Keratinocyte (primary cell): ENCODE results near the gene SP1. TPM values are rescaled to one million over a fixed set of nuclear protein-coding genes. Genes with fewer than 3 reads are reported as not detected.
"Not testable (repeated sequence)": the region's sequence is repeated elsewhere in the genome, so short reads cannot be mapped to it uniquely, and the experiment has no call there.

Source experiments
- DNase-seq: peaks from one replicate; pipeline ENCODE4 v3.0.0-alpha.2; 2011; ENCODE audit warnings: low read depth, missing footprints, low spot score
- FAIRE-seq: peaks from 2 replicates; lab custom pipeline; 2011; peaks lifted over from hg19 to GRCh38; lab: Jason Lieb, UNC
- H2AFZ ChIP-seq: 2 replicates; pipeline ENCODE4 v1.6.0; 2012; ENCODE audit warnings: low read length, control low read depth, inconsistent platforms; ENCODE audit not compliant: control insufficient read depth
- H3K27ac ChIP-seq: 2 replicates; pipeline ENCODE4 v1.5.1; 2011; ENCODE audit warnings: low read length; ENCODE audit not compliant: control insufficient read depth, insufficient read depth
- H3K27me3 ChIP-seq: 3 replicates; pipeline ENCODE4 v1.6.0; 2011; ENCODE audit warnings: low read length; ENCODE audit not compliant: control insufficient read depth, insufficient read depth; ENCODE audit errors: extremely low read depth
- H3K36me3 ChIP-seq, 2 experiments: 2 replicates in 1 of 2; 3 replicates in 1 of 2; pipeline ENCODE4 v1.5.1; 2011; ENCODE audit warnings: low read length in 2 of 2, mild to moderate bottlenecking in 1 of 2; ENCODE audit not compliant: control insufficient read depth in 2 of 2, insufficient read depth in 2 of 2; ENCODE audit errors: extremely low read depth in 1 of 2
- H3K4me1 ChIP-seq: 3 replicates; pipeline ENCODE4 v1.5.1; 2011; ENCODE audit warnings: low read length; ENCODE audit not compliant: control insufficient read depth, insufficient read depth; ENCODE audit errors: extremely low read depth
- H3K4me2 ChIP-seq: 3 replicates; pipeline ENCODE4 v1.6.0; 2011; ENCODE audit warnings: low read depth, low read length; ENCODE audit not compliant: control insufficient read depth, insufficient read depth; ENCODE audit errors: extremely low read depth
- H3K4me3 ChIP-seq, 3 experiments: fragments of 200-600 bp in 1 of 3; sonication (generic) in 1 of 3; 2 replicates in 2 of 3; 3 replicates in 1 of 3; pipeline ENCODE4 v1.5.1; 2011 to 2016; ENCODE audit warnings: low read length in 3 of 3, mild to moderate bottlenecking in 3 of 3, control low read depth in 2 of 3, inconsistent platforms in 1 of 3, low read depth in 1 of 3, mixed read lengths in 1 of 3, mixed run types in 1 of 3, moderate library complexity in 1 of 3; ENCODE audit not compliant: control insufficient read depth in 2 of 3, insufficient read depth in 2 of 3; ENCODE audit errors: extremely low read depth in 1 of 3
- H3K79me2 ChIP-seq: 2 replicates; pipeline ENCODE4 v1.6.0; 2012; ENCODE audit warnings: low read length; ENCODE audit not compliant: control insufficient read depth, insufficient read depth
- H3K9ac ChIP-seq: 3 replicates; pipeline ENCODE4 v1.6.0; 2011; ENCODE audit warnings: low read length; ENCODE audit not compliant: control insufficient read depth, insufficient read depth; ENCODE audit errors: extremely low read depth
- H3K9me1 ChIP-seq: 3 replicates; pipeline ENCODE4 v1.6.0; 2011; ENCODE audit warnings: low read length; ENCODE audit not compliant: control insufficient read depth, insufficient read depth; ENCODE audit errors: extremely low read depth
- H3K9me3 ChIP-seq: 2 replicates; pipeline ENCODE4 v1.5.1; 2012; ENCODE audit warnings: low read depth, low read length; ENCODE audit not compliant: control insufficient read depth
- H4K20me1 ChIP-seq: 3 replicates; pipeline ENCODE4 v1.6.0; 2011; ENCODE audit warnings: low read length; ENCODE audit not compliant: control insufficient read depth, insufficient read depth; ENCODE audit errors: extremely low read depth
- CTCF ChIP-seq, 3 experiments: IDR thresholded peaks in 1 of 3; conservative IDR thresholded peaks in 1 of 3; optimal IDR thresholded peaks in 1 of 3; 2 replicates in 2 of 3; 3 replicates in 1 of 3; pipeline versions ENCODE3 to v1.5.1; 2011; ENCODE audit warnings: low read length in 3 of 3, mild to moderate bottlenecking in 3 of 3, moderate library complexity in 2 of 3, control low read depth in 1 of 3, inconsistent platforms in 1 of 3; ENCODE audit not compliant: insufficient read depth in 2 of 3; ENCODE audit errors: extremely low read depth in 1 of 3
- EZH2 ChIP-seq: IDR thresholded peaks from one replicate; pipeline ENCODE4 v1.6.1; 2012; ENCODE audit warnings: inconsistent platforms, mild to moderate bottlenecking, low read length, moderate library complexity
- dilution Hi-C: fragments of 300-500 bp; cut with MboI; formaldehyde crosslinking; loops from one replicate; pipeline ENCODE4 v1.7.0; 2020; ENCODE audit warnings: low sequenced_read_pairs; ENCODE audit not compliant: extremely low pct_ligation_motif_present
- polyA plus RNA-seq, 5 experiments: library from polyadenylated mRNA; depleted of rRNA in 3 of 5; stranded (reverse) in 3 of 5; stranded (forward) in 1 of 5; unstranded in 1 of 5; fragments of >200 nt; gene quantifications; 1 replicate in 1 of 5; 2 replicates in 3 of 5; 3 replicates in 1 of 5; pipeline versions ENCODE4 v1.2.1 to v1.2.3, GENCODE V29; 2011 to 2012; ENCODE audit warnings: missing spikeins in 2 of 5, low read depth in 1 of 5, low replicate concordance in 1 of 5

The SP1 gene
- polyA plus RNA-seq, 1 donor (not counting 4 experiments of a cell fraction or from before 2014, with no cell fraction given) = 30.7 TPM

GRCh38 chr12:53418221-53418620, 38.2 kb downstream of the SP1 start:
- peaks cover 0 to 3% of the 10 kb centered on the region in 2 experiments for H3K36me3 ChIP-seq
- no peak overlapping the region for H3K27ac ChIP-seq
- DNase-seq (no peak), FAIRE-seq (no peak)
- no peak overlapping the region for H2AFZ ChIP-seq
- TF ChIP-seq CTCF (optimal IDR thresholded peaks at IDR 0.05 in 1 of 3, IDR thresholded peaks at IDR 0.05 in 1 of 3, conservative IDR thresholded peaks at IDR 0.05 in 1 of 3; ENCODE audit: extremely low read depth in 1 of 3, insufficient read depth in 2 of 3, low read length in 3 of 3) (no peak), EZH2 (no peak)
- no peak overlapping the region for H3K4me3 ChIP-seq
- H4K20me1 ChIP-seq = no peaks in the 10 kb centered on the region
- no peaks in the 10 kb centered on the region for H3K27me3 ChIP-seq
- no peak overlapping the region for H3K4me2 ChIP-seq
- dilution Hi-C loops = no loop called here
- no peaks in the 10 kb centered on the region for H3K9me3 ChIP-seq
- peaks cover 5% of the 10 kb centered on the region for H3K4me1 ChIP-seq
- H3K79me2 ChIP-seq = no peaks in the 10 kb centered on the region
- H3K9me1 ChIP-seq = no peaks in the 10 kb centered on the region
- H3K9ac ChIP-seq = no peak overlapping the region

- Histone ChIP-seq H3K27me3 (no peaks in the 10 kb centered on the region), H3K9me3 (no peaks in the 10 kb centered on the region), H2AFZ (no peak overlapping the region), H3K9ac (no peak overlapping the region), H3K27ac (no peak overlapping the region), H3K4me1 (peaks cover 5% of the 10 kb centered on the region), H3K4me2 (no peak overlapping the region), H3K4me3 (no peak overlapping the region), H3K79me2 (no peaks in the 10 kb centered on the region), H3K36me3 (no peaks in the 10 kb centered on the region), H3K9me1 (no peaks in the 10 kb centered on the region), H4K20me1 (no peaks in the 10 kb centered on the region)
- FAIRE-seq = no peak
- DNase-seq = no peak
- dilution Hi-C loops = no loop called here
- TF ChIP-seq CTCF (optimal IDR thresholded peaks at IDR 0.05 in 1 of 3, IDR thresholded peaks at IDR 0.05 in 1 of 3, conservative IDR thresholded peaks at IDR 0.05 in 1 of 3; ENCODE audit: extremely low read depth in 1 of 3, insufficient read depth in 2 of 3, low read length in 3 of 3) = no peak
These were observed 39.8 kb downstream of the SP1 start for GRCh38 chr12:53419756-53420155.

- H4K20me1 ChIP-seq, H3K4me2 ChIP-seq, H3K9me3 ChIP-seq, H3K9ac ChIP-seq, H3K27ac ChIP-seq, H2AFZ ChIP-seq, H3K27me3 ChIP-seq, H3K4me3 ChIP-seq, H3K79me2 ChIP-seq, DNase-seq, H3K4me1 ChIP-seq, dilution Hi-C loops, H3K36me3 ChIP-seq, H3K9me1 ChIP-seq, FAIRE-seq: not testable (repeated sequence)
These were observed 42.3 kb downstream of the SP1 start for GRCh38 chr12:53422247-53422646.
